Osteocyte (in vitro differentiated cells): ENCODE data around the gene PITPNM3. TPM values are rescaled to one million over a fixed set of nuclear protein-coding genes. Genes with fewer than 3 reads are reported as not detected.

Experiments used
- DNase-seq: peaks from one replicate; pipeline ENCODE4 v3.0.0; 2021; ENCODE audit warnings: mixed read lengths; ENCODE audit not compliant: unreplicated experiment; ENCODE audit errors: extremely low spot score
- H3K27ac Mint-ChIP-seq: one replicate; pipeline ENCODE4 v1.8.0; 2021; ENCODE audit warnings: mild to moderate bottlenecking, mixed read lengths; ENCODE audit not compliant: unreplicated experiment
- H3K27me3 Mint-ChIP-seq: one replicate; pipeline ENCODE4 v1.8.0; 2021; ENCODE audit warnings: mixed read lengths; ENCODE audit not compliant: unreplicated experiment
- H3K36me3 Mint-ChIP-seq: one replicate; pipeline ENCODE4 v1.8.0; 2021; ENCODE audit warnings: mixed read lengths; ENCODE audit not compliant: unreplicated experiment
- H3K4me1 Mint-ChIP-seq: one replicate; pipeline ENCODE4 v1.8.0; 2021; ENCODE audit warnings: mixed read lengths; ENCODE audit not compliant: unreplicated experiment
- H3K4me3 Mint-ChIP-seq: one replicate; pipeline ENCODE4 v1.8.0; 2021; ENCODE audit warnings: mild to moderate bottlenecking, moderate library complexity, mixed read lengths; ENCODE audit not compliant: unreplicated experiment
- H3K9me3 Mint-ChIP-seq: one replicate; pipeline ENCODE4 v1.8.0; 2021; ENCODE audit warnings: mixed read lengths; ENCODE audit not compliant: unreplicated experiment
- total RNA-seq: library from RNA; stranded (reverse); gene quantifications from 2 replicates; pipeline ENCODE4 v1.2.1, GENCODE V29; 2021
- TF ChIP-seq, protein P1 (sequence below): fragments of 200-600 bp; sonication (generic); IDR thresholded peaks from 2 replicates; pipeline ENCODE4 v1.5.0; 2021; ENCODE audit warnings: antibody characterized with exemption, mild to moderate bottlenecking, moderate library complexity

Gene PITPNM3
- total RNA-seq, 1 donor from 2014 or later: 0.94 TPM

DNA sequence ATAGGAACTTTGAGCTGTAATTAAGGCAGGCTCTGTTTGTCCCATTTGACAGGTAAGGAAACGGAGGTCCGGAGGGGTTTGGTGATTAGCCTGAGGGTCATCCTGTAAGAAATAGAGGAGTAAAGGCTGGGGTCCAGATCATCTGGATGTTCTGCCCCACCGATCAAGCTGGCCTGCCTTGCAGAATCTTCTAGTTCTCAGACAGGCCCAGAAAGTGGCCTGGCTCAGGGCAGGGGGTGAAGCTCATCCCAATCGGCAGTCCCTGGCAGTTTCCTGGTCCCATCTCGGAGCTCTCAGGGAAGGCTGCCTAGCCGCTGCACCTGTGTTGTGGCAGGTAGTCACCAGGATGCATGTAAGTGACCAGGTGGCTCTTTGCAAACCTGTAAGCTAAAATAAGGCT lies 107.9 kb downstream of the PITPNM3 start:
- TF ChIP-seq, protein P1, sequence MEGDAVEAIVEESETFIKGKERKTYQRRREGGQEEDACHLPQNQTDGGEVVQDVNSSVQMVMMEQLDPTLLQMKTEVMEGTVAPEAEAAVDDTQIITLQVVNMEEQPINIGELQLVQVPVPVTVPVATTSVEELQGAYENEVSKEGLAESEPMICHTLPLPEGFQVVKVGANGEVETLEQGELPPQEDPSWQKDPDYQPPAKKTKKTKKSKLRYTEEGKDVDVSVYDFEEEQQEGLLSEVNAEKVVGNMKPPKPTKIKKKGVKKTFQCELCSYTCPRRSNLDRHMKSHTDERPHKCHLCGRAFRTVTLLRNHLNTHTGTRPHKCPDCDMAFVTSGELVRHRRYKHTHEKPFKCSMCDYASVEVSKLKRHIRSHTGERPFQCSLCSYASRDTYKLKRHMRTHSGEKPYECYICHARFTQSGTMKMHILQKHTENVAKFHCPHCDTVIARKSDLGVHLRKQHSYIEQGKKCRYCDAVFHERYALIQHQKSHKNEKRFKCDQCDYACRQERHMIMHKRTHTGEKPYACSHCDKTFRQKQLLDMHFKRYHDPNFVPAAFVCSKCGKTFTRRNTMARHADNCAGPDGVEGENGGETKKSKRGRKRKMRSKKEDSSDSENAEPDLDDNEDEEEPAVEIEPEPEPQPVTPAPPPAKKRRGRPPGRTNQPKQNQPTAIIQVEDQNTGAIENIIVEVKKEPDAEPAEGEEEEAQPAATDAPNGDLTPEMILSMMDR: no peak
- DNase-seq: no peak
- Mint-ChIP-seq H3K27ac (no peak overlapping the region), H3K4me1 (peaks cover 12% of the 10 kb centered on the region), H3K36me3 (peaks cover 2% of the 10 kb centered on the region), H3K4me3 (no peak overlapping the region), H3K9me3 (no peaks in the 10 kb centered on the region), H3K27me3 (no peaks in the 10 kb centered on the region)

DNA sequence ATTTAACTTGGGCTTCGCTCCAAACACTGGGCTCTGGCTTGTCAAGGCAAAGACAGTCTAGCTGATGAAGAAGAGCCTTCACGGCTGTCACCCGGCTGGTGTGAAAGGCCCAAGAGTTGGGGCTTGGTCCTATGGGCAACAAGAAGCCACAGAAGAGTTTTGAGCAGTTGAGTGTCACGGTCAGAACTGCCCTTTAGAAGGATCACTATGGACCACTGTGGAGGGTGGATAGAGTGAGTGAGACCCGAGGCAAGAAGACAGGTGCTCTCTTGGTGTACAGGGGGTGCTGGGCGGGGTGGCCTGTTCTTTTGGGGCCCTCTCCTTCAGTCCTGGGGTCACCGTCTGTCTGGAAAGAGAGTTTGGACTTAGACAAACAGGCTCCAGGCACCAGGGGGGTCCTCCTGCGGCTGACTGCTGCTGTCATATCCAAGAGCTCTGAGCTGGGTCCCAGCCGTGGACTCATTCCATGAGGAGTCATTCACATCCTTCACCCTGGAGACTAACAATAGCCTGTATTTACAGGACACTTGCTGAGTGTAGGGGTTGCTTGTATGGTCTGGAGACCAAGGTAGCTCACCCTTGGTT lies 109.7 kb downstream of the PITPNM3 start:
- no peak for DNase-seq
- H3K36me3 Mint-ChIP-seq: peaks cover 2% of the 10 kb centered on the region
- H3K4me3 Mint-ChIP-seq: no peak overlapping the region
- no peaks in the 10 kb centered on the region for H3K9me3 Mint-ChIP-seq
- no peak overlapping the region for H3K27ac Mint-ChIP-seq
- H3K27me3 Mint-ChIP-seq: no peaks in the 10 kb centered on the region
- TF ChIP-seq, protein P1: no peak
- peaks cover 12% of the 10 kb centered on the region for H3K4me1 Mint-ChIP-seq

DNA sequence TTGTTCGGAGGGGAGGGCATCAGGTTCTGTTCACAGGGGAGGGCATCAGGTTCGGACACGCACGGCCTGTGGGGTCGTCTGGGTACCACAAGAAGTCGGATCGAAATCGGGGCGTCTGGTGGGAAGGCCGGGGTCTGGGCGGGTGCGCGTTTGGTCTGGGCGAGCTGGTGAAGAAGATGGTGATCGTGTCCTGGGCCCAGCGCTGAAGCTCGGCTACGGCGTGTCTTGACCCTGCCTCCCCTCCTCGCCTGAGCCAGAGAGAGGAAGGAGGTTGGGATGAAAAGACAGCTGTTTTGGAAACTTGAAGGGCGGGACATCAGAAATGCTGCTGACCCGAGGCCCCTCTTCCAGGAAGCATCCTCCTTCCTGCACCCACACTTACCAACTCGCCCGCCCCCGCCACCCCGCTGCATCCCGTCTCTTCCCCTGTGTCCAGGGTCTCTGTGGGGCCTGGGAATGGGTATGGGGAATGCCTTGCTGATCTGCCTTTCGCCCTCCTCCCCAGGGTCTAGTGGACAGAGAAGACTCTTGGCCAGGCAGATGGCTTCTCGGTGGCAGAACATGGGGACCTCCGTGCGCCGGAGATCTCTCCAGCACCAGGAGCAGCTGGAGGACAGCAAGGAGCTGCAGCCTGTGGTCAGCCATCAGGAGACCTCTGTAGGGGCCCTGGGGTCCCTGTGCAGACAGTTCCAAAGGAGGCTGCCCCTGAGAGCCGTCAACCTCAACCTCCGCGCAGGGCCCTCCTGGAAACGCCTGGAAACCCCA lies 111.6 kb downstream of the PITPNM3 start:
- H3K36me3 Mint-ChIP-seq: no peaks in the 10 kb centered on the region
- H3K9me3 Mint-ChIP-seq: no peaks in the 10 kb centered on the region
- peaks cover 12% of the 10 kb centered on the region for H3K4me1 Mint-ChIP-seq
- TF ChIP-seq, protein P1: no peak
- H3K27me3 Mint-ChIP-seq: peaks cover 13% of the 10 kb centered on the region
- no peak for DNase-seq
- H3K4me3 Mint-ChIP-seq: peak overlapping the region; percentile 98
- H3K27ac Mint-ChIP-seq: peak overlapping the region; percentile 51

DNA sequence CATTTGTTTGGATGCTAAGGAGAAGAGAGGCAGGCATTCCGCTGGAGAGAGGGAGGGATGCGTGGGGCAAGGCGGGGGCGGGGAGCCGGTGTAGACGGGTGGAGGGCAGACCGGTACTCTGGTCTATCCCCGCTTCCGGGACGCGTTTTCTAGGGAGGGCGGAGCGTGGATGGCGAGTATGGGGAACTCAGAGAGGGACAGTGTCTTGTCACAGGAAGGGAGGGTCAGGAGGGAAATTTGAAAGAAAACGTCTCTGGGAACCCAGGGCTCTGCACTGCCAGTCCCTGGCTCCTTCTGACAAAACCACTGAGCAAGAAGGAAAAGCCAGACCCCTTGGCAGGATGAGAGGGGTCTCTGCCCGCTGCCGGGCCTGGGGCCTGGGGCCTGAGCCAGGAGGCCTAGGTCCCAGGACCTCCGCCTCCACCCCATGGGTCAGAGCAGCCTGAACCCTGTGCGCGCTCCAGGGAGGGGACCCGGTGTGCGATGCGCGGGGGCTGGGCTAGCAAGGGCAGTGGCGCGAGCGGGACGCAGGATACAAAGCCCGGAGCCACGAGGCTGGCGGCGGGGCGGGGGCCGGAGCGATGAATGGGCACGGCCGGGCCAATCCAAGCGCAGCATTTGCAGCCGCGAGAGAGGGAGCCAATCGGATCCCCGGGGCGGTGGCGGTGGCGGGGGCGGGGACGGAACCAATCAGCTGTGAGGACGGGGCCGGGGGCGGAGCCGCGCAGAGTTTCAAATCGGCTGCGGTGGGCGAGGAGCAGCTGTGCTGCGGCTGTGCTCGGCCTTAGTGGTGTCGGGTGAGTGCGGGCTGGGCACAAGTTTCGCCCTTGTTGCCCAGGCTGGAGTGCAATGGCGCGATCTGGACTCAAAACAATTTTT lies 112.4 kb downstream of the PITPNM3 start, which contains the start of gene PIMREG:
PIMREG (plus strand) TSS at position 764 of the 879 bp plus-strand sequence. CDS start 656 bp downstream, outside the sequence.
- Mint-ChIP-seq H3K36me3 (no peaks in the 10 kb centered on the region), H3K4me3 (peak within 1 kb of the TSS; percentile 98), H3K27ac (peak within 1 kb of the TSS; percentile 94), H3K4me1 (peaks cover 12% of the 10 kb centered on the region), H3K27me3 (peaks cover 21% of the 10 kb centered on the region), H3K9me3 (no peaks in the 10 kb centered on the region)
- DNase-seq: peak; percentile 98
- TF ChIP-seq, protein P1: no peak
